Measurements from ENCODE around the gene TSPAN9.

Gene TSPAN9

DNA sequence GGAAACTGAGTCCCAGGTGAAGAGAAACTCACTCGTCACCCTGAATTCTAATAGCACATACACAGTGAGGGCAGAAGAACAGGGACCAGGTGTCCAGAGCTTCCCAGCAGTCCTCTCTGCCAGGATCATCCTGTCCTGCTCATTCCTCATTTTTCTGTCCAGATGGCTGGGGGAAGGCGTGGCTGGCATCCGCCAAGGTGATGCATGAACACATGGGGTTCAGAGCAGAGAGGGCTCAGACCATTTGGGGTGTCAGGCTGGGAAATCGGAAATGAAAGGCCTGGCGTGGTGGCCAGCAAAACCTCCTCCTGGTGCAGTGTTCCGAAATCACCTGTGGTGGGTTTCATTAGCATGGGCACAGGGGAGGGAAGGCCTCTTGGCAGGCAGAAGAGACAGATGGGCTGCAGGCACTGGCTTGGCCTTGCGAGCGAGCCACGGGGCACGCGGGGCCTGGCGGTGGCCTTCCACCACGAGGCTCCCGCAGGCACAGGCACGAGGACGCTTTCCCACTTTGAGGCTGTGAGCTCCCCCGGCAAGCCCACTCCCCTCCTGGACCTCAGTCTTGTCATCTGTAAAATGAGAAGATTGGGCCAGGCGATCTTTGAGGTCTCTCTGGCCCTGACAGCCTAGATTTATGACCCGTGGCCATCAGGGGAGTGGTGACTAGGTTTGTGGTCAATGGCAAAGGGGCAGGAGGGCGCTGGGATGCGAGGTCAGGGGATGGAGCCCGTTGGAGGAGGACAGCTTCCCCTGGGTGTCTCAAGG, 68.5 kb downstream of the TSPAN9 start:
- DNase-seq = no peak

DNA sequence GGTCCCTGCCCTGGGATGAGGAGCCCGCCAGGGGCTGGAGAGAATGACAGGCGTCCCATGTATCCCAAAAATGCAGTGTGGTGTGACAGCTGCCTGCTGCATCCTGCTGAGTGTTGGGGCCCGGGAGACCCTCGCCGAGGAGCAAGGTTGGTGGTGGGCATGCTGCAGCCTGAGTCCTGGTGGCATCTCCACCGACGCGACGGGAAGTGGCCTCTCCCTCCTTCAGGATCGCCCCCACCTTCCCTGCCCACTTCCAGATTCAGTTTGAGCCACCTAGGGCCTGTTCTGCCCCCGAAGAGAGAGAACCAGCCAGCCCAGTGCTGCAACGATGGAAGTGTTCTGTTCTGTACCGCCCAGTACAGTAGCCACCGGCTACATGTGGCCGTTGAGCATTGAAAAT, 70.1 kb downstream of the TSPAN9 start:
- DNase-seq = no peak

- no peak for DNase-seq
Observed at GRCh38 chr12:3148366-3149000, 71.3 kb downstream of the TSPAN9 start.

- no peak for DNase-seq
Observed at GRCh38 chr12:3149515-3150307, 72.5 kb downstream of the TSPAN9 start.

- no peak for DNase-seq
Observed at GRCh38 chr12:3150308-3150670, 73.1 kb downstream of the TSPAN9 start.

- DNase-seq = peak; percentile 90
Observed at GRCh38 chr12:3150931-3151835, 74.0 kb downstream of the TSPAN9 start.

DNA sequence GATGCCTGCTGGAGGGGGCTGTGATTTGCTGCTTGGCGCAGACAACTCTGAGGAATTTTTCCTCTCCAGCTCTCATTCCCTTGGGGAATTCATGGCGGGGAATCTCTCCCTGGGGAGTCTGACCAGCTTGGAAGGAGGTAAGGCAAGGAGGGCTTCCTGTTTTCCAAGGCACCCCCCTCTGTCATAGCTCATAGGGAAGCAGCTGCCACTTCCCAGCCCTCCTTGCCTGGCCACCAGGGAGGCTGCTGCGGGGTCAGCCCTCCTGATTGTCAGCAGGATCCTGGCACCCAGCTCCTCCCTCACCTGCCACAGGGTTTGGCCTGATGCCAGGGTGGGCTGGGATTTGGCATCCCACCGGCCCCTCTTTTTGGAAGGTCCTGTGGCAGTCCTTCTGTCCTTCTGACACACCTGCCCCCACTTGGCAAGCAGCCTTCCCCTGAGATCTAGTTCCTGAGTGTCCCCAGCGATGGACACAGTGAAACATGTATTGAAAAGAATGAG, 74.9 kb downstream of the TSPAN9 start:
- DNase-seq = no peak

DNA sequence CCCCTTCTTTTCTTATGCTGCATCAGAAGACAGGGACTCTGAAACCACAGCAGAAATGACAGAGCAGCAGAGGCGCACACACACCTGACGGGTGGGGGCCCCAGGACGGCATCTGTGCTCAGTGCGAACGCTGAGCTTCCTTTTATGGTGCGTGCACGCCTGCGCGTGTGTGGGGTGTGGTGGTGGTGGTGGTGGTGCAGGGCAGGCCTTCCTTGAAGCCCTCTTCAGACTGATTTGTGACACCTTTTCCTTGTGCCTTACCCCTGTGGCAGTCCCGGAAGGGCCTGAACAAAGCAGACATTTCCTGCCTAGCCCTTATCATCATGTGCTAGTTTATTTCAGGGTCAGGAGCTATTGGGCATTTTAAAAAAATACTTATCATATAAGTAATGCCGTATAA, 75.7 kb downstream of the TSPAN9 start:
- peak; percentile 17 for DNase-seq

DNA sequence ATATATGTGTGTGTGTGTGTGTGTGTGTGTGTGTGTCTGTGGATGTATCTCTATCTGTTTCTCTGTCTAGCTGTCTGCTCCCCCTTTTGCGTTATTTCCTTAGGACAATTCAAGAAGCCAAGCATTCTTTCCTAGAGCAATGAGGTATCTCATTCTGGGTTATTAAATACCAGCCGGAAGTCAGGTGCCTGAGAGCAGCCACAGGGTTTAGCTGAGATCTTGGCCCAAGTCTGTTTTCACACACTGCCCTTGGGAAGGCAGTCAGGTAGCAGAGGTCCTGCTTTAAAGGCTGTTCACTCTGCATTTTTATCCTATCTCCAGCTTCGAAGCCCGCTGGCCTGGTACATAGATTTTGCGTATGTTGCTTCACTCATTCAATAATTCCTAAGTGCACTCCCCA, 76.8 kb downstream of the TSPAN9 start:
- DNase-seq = no peak

DNA sequence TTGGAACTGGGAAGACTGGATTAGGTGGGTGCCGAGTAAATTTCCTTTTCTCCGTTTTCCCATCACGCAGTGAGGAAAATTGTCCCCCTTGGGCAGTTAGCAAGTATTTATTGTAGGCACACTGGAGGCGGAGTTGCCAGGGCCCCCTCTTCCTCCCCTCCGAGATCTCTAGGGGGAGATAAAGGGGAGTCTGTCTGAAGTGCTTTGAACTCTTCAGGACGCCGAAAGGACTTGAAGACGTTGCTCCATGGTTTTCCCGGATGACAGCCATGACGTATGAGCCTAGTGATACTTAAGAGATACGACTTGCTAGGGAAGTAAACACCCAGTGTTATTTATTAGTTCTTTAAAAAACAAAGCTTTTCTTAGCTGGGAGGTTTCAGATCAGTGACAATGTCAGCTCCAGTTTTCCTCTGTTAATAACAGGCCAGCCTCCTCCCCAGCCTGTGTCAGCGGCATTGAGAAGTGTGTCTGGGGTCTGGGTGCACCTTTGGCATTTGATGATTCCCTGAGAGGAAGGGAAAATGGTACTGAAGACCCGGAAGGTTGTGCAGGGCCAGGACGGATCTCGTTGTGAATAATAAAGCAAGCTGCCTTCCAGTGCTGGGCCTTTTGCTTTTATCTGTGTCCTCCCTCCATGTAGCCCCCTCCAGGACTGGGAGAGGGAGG, 78.7 kb downstream of the TSPAN9 start:
- DNase-seq = no peak

GRCh38 chr12:3157581-3158323, 80.6 kb downstream of the TSPAN9 start:
- DNase-seq = no peak

DNA sequence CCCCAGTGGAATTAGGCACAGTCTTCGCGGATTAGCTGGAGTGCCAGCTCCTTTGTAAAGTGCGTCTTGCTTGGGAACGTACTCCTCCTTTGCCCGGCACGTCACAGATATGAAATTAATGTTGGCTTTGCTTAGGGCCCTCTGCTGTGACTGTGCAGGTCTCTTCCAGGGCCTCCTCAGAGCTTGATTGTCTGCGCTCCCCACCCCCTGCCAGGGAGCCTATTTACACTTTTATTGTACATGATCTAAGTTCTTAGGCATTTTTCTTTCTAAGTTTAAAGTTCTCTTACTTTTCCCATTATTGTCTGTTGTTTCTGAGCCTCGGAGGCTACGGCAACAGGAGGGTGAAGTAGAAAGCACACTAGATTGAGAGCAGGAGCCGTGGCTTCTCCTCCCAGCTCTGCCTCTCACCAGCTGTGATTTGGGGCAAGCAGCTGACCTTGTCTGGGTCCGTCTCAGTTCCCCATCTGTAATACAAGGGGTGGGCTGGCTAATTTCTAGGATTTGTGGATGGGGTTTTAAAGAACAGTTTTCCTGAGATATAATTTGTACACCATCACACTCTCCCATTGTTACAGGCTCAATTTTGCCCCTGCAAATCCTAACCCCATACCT, 81.8 kb downstream of the TSPAN9 start:
- no peak for DNase-seq

GRCh38 chr12:3160081-3160480, 82.9 kb downstream of the TSPAN9 start:
- DNase-seq = no peak

DNA sequence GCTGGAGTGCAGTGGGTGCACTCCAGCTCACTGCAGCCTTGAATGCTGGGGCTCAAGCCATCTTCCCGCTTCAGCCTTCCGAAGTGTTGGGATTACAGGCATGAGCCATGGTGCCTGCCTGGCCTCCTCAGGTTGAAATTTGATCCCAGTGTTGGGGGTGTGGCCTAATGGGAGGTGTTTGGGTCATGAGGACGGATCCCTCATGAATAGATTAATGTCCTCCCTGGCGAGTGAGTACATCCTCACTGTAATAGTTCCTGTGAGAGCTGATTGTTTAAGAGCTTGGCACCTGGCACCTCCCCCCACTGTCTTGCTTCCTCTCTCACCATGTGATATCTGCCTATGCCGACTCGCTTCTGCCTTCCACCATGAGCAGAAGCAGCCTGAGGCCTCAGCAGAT, 84.7 kb downstream of the TSPAN9 start:
- DNase-seq = no peak

DNA sequence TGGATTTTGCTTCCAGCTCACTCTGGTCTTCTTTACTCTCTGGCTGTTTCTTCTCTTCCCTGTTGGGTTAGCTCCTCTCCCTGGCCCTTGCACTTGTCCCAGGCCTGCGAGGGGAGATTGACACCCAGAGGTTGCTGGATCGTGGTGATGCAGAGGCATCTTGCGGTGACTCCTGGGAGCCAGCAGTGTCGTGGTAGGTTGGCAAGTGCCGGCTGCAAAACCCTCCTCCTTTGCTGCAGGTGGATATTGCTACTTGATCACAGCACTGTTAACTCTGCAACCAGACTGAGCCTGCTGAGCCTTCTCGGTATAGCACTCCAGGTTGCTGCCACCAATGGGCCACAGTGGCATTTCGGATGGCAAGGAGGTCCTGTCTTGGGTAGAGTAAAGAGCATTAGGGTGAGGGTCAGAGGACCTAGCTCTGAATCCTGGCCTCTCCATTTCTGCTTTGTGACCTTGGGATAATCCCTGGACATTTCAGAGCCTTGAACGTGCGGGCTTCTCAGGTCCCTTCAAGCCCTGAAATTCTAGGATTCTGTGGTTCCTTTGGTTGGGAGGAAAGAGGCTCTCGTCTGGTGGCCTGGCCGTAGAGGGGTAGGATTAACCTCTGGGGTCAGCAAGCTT, 87.4 kb downstream of the TSPAN9 start:
- DNase-seq = no peak

DNA sequence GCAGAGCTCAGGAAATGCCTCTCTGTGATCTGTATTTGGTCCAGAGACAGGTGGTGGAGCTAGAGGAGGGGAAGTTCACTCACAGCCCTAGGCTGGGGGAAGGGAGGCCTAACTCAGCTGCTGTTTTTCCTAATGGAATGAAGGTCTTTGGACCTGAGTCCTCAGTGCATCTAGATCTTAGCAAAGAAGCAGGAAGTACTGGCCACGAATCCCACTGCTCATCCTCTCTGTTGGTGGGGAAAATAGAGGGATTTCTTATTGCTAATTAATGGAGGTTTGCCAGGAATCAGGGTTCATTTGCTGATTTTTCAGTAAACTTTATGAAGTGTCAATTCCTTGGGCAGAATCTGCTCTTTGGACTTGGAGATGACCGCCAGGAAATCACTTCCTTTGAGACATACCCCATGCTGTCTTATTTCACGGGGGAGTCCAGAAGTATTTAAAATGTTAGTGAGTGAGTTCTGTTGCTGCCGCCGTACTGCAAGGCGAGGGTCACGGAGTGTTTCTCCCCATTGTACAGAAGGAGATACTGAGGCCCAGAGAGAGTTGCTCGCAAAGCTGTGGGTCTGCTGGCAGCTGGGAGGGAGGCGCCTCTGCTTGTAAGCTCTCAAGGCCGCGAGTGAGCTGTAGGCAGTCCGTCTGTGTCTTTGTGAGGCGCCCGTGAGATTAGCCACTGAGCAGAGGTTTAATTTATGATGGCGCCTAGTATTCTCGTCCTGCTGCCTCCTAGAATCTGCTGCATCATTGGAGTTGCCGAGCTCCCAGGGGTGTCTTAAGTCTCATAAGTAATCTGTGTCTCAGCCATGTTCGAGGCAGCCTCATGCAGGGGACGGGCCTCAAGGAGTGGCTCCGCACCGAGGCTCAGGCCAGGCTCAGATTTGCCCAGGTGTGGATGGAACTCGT, 88.2 kb downstream of the TSPAN9 start:
- DNase-seq = no peak

DNA sequence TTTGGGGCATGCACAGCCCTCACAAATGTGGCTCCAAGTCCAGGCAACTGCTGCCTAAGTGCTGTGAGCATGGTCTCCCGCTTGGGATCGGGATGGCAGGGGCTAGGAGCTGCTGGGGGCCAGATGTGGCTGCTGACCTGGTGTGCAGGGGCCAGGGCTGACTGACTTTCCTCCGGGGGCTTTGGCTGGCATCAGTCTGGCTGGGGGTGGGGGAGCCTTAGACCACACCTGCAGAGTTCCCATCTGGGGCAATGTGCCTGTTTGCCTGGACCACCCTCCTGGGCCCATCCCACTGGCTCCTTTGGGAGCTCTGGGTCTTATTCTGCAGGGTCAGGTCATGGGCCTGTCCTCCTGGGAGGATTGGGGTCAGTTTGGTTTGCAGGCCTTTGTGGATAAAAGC, 90.5 kb downstream of the TSPAN9 start:
- no peak for DNase-seq

- peak; percentile 41 for DNase-seq
Observed at GRCh38 chr12:3168223-3169221, 91.3 kb downstream of the TSPAN9 start.
